ENCODE results near the gene MPZL1.
A peak's percentile ranks its signal among the peaks of the same experiment; 100 is the strongest.

The MPZL1 gene

GRCh38 chr1:167721617-167722151, at the start of gene MPZL1:
Gene MPZL1, plus strand, starts transcription at chr1:167721982. Its CDS starts 170 bp downstream, at chr1:167722152.
- DNase-seq, result peak; percentile 78

- no peak for DNase-seq
Measured at GRCh38 chr1:167672831-167673230, 49.0 kb upstream of the MPZL1 start.

GRCh38 chr1:167673265-167673664, 48.5 kb upstream of the MPZL1 start:
- DNase-seq, result no peak

GRCh38 chr1:167674156-167674555, 47.6 kb upstream of the MPZL1 start:
- DNase-seq, result no peak

- DNase-seq, result no peak
Measured at GRCh38 chr1:167675440-167675839, 46.3 kb upstream of the MPZL1 start.

GRCh38 chr1:167676205-167676915, 45.4 kb upstream of the MPZL1 start:
- DNase-seq, result no peak

GRCh38 chr1:167676916-167677848, 44.6 kb upstream of the MPZL1 start:
- no peak for DNase-seq

GRCh38 chr1:167678422-167678821, 43.4 kb upstream of the MPZL1 start:
- DNase-seq, result no peak

- DNase-seq, result no peak
Measured at GRCh38 chr1:167678838-167679237, 42.9 kb upstream of the MPZL1 start.

GRCh38 chr1:167679714-167680113, 42.1 kb upstream of the MPZL1 start:
- no peak for DNase-seq

- no peak for DNase-seq
Measured at GRCh38 chr1:167681024-167681423, 40.8 kb upstream of the MPZL1 start.

- DNase-seq, result no peak
Measured at GRCh38 chr1:167681451-167682098, 40.2 kb upstream of the MPZL1 start.

GRCh38 chr1:167683226-167683625, 38.6 kb upstream of the MPZL1 start:
- DNase-seq, result no peak

GRCh38 chr1:167683641-167684502, 37.9 kb upstream of the MPZL1 start:
- DNase-seq, result no peak

- no peak for DNase-seq
Measured at GRCh38 chr1:167685844-167686243, 35.9 kb upstream of the MPZL1 start.

GRCh38 chr1:167687919-167688519, 33.8 kb upstream of the MPZL1 start:
- DNase-seq, result peak; percentile 62

- DNase-seq, result no peak
Measured at GRCh38 chr1:167689567-167689920, 32.2 kb upstream of the MPZL1 start.

GRCh38 chr1:167690053-167690452, 31.7 kb upstream of the MPZL1 start:
- no peak for DNase-seq

- peak; percentile 7 for DNase-seq
Measured at GRCh38 chr1:167693425-167694045, 28.2 kb upstream of the MPZL1 start.

- no peak for DNase-seq
Measured at GRCh38 chr1:167694691-167695090, 27.1 kb upstream of the MPZL1 start.

- DNase-seq, result peak; percentile 37
Measured at GRCh38 chr1:167695147-167695546, 26.6 kb upstream of the MPZL1 start.
